Epithelial cell of esophagus (primary cell): Measurements from ENCODE around the gene NSF.

Source experiments
- DNase-seq: peaks from one replicate; pipeline ENCODE4 v3.0.0; 2010; ENCODE audit warnings: low read depth
- H3K4me3 ChIP-seq: 2 replicates; pipeline ENCODE4 v1.5.1; 2011; ENCODE audit warnings: mild to moderate bottlenecking, low read length, control low read depth
- TF ChIP-seq, protein P1 (sequence below): IDR thresholded peaks from 2 replicates; pipeline ENCODE4 v1.5.1; 2011; ENCODE audit warnings: low read depth, mild to moderate bottlenecking, low read length, control low read depth, inconsistent platforms; ENCODE audit not compliant: insufficient read depth; ENCODE audit errors: missing control alignments

Gene NSF

DNA sequence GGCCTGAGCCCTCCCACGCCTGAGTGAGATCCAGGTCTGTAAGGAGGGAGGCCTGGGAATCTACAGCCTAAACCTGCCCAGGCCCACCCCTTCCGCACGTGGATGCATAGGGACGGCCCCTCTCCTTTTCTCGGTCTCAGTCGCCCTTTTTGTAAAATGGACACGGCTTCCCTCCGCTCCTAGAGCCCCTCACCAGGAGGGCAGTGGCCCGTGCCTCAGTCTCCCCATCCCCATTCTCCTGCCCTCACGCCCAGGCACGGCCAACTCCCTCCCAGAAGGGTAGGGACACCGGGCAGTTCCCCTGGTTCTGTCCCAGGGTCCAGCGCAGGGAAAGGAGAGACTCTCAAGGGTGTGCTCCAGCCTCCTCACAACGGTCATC lies 180.0 kb downstream of the NSF start:
- no peak overlapping the region for H3K4me3 ChIP-seq
- TF ChIP-seq, protein P1, sequence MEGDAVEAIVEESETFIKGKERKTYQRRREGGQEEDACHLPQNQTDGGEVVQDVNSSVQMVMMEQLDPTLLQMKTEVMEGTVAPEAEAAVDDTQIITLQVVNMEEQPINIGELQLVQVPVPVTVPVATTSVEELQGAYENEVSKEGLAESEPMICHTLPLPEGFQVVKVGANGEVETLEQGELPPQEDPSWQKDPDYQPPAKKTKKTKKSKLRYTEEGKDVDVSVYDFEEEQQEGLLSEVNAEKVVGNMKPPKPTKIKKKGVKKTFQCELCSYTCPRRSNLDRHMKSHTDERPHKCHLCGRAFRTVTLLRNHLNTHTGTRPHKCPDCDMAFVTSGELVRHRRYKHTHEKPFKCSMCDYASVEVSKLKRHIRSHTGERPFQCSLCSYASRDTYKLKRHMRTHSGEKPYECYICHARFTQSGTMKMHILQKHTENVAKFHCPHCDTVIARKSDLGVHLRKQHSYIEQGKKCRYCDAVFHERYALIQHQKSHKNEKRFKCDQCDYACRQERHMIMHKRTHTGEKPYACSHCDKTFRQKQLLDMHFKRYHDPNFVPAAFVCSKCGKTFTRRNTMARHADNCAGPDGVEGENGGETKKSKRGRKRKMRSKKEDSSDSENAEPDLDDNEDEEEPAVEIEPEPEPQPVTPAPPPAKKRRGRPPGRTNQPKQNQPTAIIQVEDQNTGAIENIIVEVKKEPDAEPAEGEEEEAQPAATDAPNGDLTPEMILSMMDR, result no peak
- DNase-seq, result no peak

DNA sequence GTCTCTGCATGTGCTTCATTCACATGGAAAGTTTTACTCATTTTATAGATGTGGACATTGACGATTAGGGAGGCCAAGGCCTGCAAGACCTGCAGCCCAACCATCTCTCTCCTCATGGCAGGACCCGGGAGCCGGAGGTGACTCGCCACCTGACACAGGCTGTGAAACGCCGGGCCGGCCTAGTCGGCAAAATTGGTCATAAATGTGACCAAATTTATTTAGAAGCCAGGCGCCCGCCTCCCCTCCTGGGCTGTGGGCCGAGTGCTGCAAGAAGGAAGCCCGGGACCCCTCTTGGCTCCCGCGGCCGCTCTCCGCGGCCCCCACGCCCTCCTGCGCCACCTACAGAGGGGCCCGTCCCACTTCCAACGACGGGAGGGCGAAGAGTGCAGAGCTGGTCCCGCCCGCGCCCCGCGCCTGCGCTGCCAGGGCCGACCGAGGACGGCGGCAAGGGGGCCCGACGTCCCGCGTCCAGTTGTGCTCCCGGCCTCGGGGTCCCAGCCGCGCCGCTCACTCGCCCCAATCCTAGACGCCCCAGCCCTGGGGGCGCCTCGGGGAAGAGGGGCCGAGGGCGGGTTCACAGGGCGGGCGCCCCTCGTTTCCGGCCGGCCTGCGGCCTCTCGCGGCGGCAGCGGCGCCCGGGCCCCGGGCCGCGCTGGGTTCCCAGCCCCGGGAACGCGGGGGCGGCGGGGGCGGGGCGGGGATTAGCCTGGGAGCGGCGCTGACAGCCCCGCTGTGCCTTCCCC lies 180.5 kb downstream of the NSF start:
- DNase-seq, result peak; percentile 41
- TF ChIP-seq, protein P1, result no peak
- peak overlapping the region; percentile 26 for H3K4me3 ChIP-seq

DNA sequence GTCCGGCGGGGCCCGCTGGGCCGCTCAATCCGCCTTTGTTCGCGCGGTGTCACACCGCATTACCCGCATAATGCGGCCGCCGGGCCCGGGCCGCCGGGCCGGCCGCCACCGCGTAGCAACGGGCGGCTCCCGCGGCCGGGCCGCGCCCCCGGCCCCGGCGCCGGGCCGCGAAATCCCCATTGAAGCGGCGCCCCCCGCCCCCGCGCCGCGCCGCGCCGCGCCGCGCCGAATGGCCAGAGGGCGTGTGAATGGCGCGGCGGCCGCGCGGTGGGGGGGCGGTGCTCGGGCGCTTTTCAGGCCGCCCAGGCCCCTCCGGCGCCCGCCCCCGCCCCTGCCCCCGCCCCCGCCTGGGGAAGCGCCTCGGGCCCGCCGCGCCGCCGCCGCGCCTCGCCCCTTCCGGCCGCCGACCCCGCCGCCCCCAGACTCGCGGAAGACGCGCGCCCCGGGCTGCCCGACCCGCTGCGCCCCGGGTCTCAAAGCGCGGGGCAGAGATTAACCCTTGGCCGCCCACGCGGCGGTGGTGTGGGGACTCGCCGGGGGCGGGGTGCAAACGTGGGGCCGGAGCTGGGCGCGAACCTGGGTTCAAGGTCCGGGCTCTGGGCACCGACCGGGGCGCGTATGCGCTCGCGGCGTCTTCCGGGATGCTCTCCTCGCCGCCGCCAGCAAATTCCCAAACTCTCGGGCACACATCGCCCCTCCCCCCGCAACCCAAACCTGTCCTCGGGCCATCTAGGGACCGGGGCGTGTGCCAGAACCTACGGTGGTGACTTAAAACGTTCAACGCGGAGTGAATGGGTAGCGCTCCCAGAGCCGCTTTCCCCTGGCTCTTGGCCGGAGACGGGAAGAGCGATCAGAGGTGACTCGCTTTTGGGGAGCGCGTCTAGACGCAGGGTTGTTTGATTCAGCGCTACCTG lies 181.3 kb downstream of the NSF start:
- TF ChIP-seq, protein P1, result no peak
- peak; percentile 53 for DNase-seq
- H3K4me3 ChIP-seq, result peak overlapping the region; percentile 46

DNA sequence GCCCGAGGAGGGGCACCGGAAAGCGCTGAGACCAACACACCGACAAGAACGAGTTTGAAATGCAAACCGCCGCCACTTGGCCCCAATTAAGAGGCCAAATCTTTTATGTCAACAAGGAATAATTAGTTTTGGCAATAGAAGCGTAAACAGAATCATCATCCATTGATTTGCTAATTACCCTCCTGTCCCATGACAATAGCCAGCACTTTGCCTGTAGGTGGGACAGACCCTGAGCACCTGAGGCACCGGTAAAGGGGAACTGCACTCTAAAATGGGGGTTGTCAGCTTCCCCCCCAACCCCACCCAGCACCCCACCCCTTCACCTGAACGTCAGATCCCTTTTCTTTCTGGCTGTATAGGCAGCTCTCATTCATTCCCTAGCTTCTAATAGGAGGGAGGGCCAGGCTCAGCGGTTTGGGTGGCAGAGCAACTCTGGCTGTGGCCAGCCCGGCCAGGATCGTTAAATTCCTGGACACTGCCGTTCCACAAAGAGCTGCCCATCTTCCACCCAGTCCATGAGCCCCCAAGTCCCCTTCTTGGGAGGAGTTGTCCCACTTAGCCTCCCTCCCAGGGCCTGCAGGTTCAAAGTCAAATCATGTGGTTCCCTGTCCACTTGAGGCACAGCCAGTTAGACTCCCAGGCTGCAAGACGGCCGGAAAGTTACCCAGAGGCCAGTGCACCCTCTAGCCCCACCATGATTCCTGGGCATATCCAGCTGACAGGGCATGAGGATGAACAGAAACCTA lies 182.2 kb downstream of the NSF start:
- no peak for DNase-seq
- H3K4me3 ChIP-seq, result peak overlapping the region; percentile 46
- TF ChIP-seq, protein P1, result no peak

DNA sequence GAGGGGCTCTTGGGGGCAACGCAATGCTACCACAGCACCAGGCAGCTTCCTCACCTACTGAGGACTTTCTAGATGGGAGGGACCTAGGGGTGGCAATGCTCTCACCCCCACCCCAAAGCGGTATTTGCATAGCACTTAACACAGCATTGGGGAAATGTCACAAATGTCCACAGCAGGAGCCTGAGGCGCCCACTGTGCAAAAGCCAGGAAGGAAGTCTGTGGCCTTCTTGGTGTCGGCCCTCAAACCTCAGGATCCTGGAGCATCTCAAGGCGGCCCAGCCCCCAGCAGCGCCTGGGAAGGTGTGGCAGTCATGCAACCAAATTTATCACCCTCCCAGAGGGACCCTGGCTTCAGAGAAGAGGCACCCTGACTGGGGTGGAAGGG lies 182.7 kb downstream of the NSF start:
- H3K4me3 ChIP-seq, result no peak overlapping the region
- no peak for DNase-seq
- TF ChIP-seq, protein P1, result no peak

DNA sequence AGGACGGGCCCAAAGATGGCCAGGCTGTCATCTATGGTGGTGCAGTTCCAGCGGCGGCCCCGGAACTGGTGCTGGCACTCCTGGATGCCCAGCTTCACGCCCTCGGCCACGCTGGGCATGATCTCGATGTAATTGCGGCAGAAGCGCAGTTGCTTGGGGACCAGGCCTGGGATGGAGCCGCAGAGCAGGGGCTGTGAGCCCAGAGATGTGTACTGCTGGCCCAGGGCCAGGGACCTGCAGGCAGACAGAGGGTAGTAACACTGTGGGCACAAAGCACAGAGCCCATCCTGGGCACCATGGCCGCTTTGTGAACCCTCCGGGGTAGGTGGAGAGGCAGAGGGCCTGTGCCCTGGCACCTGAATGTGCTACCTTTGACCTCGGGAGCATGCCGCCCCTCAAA lies 183.2 kb downstream of the NSF start:
- no peak overlapping the region for H3K4me3 ChIP-seq
- TF ChIP-seq, protein P1, result no peak
- DNase-seq, result no peak
